AG09309 (cell line): ENCODE results near the gene BOD1.

Experiments
- DNase-seq: peaks from one replicate; pipeline ENCODE4 v3.0.0-alpha.2; 2010; ENCODE audit warnings: low read depth
- H3K4me3 ChIP-seq: 2 replicates; pipeline ENCODE4 v1.5.1; 2011; ENCODE audit warnings: mild to moderate bottlenecking, low read depth, low read length, moderate library complexity; ENCODE audit not compliant: control insufficient read depth
- CTCF ChIP-seq: IDR thresholded peaks from 2 replicates; pipeline ENCODE4 v1.5.1; 2011; ENCODE audit warnings: mild to moderate bottlenecking, low read depth, low read length, inconsistent platforms; ENCODE audit not compliant: insufficient read depth, control insufficient read depth; ENCODE audit errors: missing control alignments

BOD1 gene

GRCh38 chr5:173565491-173566072 is 50.9 kb downstream of the BOD1 start:
- TF ChIP-seq CTCF = no peak
- no peak for DNase-seq

GRCh38 chr5:173564106-173564505 is 52.3 kb downstream of the BOD1 start:
- TF ChIP-seq CTCF = no peak
- DNase-seq = no peak
- no peak overlapping the region for H3K4me3 ChIP-seq

More at GRCh38 chr5:173565491-173566072, 50.9 kb downstream of the BOD1 start:
- H3K4me3 ChIP-seq = no peak overlapping the region

- no peak for TF ChIP-seq CTCF
- H3K4me3 ChIP-seq = no peak overlapping the region
- no peak for DNase-seq
Measured at GRCh38 chr5:173563246-173563645, 53.2 kb downstream of the BOD1 start.

GRCh38 chr5:173562451-173562850 is 54.0 kb downstream of the BOD1 start:
- TF ChIP-seq CTCF = no peak
- no peak for DNase-seq
- H3K4me3 ChIP-seq = no peak overlapping the region
